ENCODE measurements around the gene ZNF175.

Gene ZNF175

DNA sequence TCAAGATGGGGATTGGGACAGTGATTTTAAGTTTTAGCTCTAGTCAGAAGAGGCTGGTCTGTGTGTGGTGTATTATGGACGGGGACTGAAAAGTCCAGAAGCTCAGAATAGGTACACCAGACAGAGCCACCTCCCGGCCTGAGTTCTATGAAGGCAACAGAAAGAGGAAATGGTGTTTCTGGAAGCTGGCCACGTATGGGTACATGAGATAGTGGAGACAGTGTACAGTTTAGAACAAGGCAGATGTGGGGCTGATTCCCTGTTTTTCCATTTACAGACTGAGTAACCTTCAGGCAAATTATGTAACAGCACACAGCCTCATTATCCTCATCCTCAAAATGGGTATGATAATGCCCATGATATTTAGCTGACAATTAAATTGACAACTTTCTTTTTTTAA lies 1.3 kb downstream of the ZNF175 start:
- peak overlapping the region; percentile 83 for H3K4me3 ChIP-seq (ENCODE audit: control insufficient read depth, low read depth, low read length)
- TF ChIP-seq, protein P1, sequence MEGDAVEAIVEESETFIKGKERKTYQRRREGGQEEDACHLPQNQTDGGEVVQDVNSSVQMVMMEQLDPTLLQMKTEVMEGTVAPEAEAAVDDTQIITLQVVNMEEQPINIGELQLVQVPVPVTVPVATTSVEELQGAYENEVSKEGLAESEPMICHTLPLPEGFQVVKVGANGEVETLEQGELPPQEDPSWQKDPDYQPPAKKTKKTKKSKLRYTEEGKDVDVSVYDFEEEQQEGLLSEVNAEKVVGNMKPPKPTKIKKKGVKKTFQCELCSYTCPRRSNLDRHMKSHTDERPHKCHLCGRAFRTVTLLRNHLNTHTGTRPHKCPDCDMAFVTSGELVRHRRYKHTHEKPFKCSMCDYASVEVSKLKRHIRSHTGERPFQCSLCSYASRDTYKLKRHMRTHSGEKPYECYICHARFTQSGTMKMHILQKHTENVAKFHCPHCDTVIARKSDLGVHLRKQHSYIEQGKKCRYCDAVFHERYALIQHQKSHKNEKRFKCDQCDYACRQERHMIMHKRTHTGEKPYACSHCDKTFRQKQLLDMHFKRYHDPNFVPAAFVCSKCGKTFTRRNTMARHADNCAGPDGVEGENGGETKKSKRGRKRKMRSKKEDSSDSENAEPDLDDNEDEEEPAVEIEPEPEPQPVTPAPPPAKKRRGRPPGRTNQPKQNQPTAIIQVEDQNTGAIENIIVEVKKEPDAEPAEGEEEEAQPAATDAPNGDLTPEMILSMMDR (conservative IDR thresholded peaks at IDR 0.05; ENCODE audit: control insufficient read depth, insufficient read depth, low read depth, low read length): no peak
- DNase-seq (ENCODE audit: low read depth): peak; percentile 27

DNA sequence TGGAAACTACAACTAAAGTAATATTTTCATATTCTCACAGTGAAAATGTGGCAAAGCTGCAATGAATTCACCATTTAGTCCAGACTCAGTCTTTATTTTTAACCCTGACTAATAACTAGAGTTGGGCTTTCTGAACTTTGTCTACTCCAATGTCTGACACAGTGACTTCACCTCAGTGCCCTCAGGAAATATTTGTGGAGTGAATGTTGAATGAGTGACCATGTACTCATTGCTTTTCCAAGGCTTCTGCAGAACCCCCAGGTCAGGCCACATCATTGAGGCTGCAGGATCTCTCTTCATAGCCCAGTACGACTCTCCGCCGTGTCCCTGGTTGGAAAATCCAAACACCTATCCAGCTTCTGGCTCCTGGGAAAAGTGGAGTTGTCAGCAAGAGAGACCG lies 1.8 kb downstream of the ZNF175 start:
- peak overlapping the region; percentile 83 for H3K4me3 ChIP-seq (ENCODE audit: control insufficient read depth, low read depth, low read length)
- peak; percentile 90 for DNase-seq (ENCODE audit: low read depth)
- TF ChIP-seq, protein P1 (conservative IDR thresholded peaks at IDR 0.05; ENCODE audit: control insufficient read depth, insufficient read depth, low read depth, low read length): no peak

DNA sequence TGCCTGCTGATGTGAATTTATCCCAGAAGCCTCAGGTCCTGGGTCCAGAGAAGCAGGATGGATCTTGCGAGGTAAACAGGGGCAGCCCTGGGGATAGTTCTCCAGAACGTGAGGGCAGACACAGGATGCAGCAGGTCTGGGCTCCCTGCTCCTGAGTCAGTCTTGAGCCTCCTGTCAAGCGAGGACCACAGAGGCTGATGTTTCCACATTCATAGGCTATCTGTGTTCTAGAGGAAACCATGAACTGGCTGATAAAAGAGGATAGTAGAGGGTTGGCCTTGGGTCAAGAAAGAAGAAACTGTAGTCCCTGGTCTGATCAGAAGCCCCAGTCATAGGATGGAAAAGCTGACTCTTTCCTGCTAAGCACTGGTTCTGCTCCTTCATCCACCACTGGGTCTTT lies 2.2 kb downstream of the ZNF175 start:
- peak; percentile 43 for DNase-seq (ENCODE audit: low read depth)

DNA sequence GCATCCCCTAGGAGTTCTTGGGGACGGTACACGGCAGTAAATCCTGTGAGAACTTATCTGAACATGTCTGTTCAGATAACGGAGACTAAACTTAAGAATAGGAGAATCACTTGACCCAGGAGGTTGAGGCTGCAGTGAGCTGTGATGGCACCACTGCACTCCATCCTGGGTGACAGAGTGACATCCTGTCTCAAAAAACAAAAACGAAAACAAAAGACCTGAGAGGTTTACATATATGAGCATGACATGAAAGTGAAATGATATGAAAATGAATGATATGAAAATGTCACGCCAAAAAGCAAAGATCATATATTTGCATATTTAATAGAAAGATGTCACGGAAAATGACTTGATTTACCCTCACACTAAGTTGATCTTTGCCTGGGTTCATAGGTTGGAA lies 5.8 kb downstream of the ZNF175 start:
- TF ChIP-seq, protein P1 (conservative IDR thresholded peaks at IDR 0.05; ENCODE audit: control insufficient read depth, insufficient read depth, low read depth, low read length): no peak
- no peak for DNase-seq (ENCODE audit: low read depth)
- no peak overlapping the region for H3K4me3 ChIP-seq (ENCODE audit: control insufficient read depth, low read depth, low read length)

More for the DNA sequence above, 2.2 kb downstream of the ZNF175 start:
- TF ChIP-seq, protein P1 (conservative IDR thresholded peaks at IDR 0.05; ENCODE audit: control insufficient read depth, insufficient read depth, low read depth, low read length): no peak
- peak overlapping the region; percentile 26 for H3K4me3 ChIP-seq (ENCODE audit: control insufficient read depth, low read depth, low read length)

DNA sequence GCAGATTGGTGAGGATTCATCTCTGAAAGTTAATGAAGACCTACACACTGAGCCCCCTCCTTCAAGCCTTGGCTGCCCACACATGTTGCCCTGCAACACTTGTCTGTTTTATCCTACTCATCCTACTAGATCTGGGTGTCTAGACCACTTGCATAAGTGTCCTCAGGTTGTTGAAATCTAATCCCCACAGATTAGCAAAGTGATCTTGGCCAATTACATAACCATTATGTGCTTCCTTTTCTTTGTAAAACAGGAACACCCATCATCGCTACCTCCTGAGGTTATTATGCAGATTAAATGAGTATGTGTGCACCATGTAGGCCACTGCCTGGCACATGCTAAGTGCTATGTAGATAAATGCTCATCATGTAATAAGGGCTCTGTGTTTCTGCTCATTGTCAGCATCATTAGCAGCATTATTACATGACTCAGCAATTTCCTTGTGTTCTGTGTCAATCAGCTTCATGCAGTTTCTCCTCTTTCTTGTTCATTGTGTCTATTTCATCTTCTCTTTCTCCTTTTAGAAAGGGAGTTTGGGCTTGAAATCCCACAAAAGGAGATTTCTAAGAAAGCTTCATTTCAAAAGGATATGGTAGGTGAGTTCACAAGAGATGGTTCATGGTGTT lies 15.1 kb downstream of the ZNF175 start:
- TF ChIP-seq, protein P1 (conservative IDR thresholded peaks at IDR 0.05; ENCODE audit: control insufficient read depth, insufficient read depth, low read depth, low read length): no peak
- H3K4me3 ChIP-seq (ENCODE audit: control insufficient read depth, low read depth, low read length): no peak overlapping the region
- DNase-seq (ENCODE audit: low read depth): no peak

DNA sequence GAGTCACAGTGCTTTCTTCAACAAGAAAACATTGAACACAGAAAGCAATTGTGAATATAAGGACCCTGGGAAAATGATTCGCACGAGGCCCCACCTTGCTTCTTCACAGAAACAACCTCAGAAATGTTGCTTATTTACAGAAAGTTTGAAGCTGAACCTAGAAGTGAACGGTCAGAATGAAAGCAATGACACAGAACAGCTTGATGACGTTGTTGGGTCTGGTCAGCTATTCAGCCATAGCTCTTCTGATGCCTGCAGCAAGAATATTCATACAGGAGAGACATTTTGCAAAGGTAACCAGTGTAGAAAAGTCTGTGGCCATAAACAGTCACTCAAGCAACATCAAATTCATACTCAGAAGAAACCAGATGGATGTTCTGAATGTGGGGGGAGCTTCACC lies 15.7 kb downstream of the ZNF175 start:
- DNase-seq (ENCODE audit: low read depth): no peak
- no peak overlapping the region for H3K4me3 ChIP-seq (ENCODE audit: control insufficient read depth, low read depth, low read length)
- TF ChIP-seq, protein P1 (conservative IDR thresholded peaks at IDR 0.05; ENCODE audit: control insufficient read depth, insufficient read depth, low read depth, low read length): no peak

Data from fibroblast of mammary gland (primary cell).